ENCODE measurements around the gene HNRNPUL1.

Gene HNRNPUL1

DNA sequence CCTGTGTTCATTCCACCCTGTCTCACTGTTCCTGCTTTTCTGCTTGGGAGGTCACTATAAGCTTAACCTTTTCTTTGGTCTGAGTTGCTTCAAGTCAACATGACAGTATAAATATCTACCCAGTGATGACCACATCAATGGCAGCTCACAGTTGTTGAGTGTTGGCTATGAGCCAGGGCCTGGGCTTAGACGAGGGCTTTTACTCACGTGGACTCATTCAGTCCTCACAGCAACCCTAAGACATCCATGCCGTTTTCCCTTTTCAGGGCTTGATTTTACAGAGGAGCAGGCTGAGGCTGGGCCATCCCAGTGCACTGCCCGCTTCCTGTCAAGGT, 35.5 kb downstream of the HNRNPUL1 start:
- H3K4me1 ChIP-seq (ENCODE audit: insufficient read depth, low read length, poor library complexity, severe bottlenecking) = peaks cover 5% of the 10 kb centered on the region
- H3K27me3 ChIP-seq (ENCODE audit: insufficient read depth, low read length, poor library complexity, severe bottlenecking) = no peaks in the 10 kb centered on the region
- no peak overlapping the region for H3K4me2 ChIP-seq (ENCODE audit: low read depth, low read length, poor library complexity, severe bottlenecking)
- H3K79me2 ChIP-seq (ENCODE audit: insufficient read depth, low read length) = no peaks in the 10 kb centered on the region; the same call in 1 of the 2 replicates
- no peak overlapping the region for H3K9ac ChIP-seq (ENCODE audit: low read depth, low read length, poor library complexity, severe bottlenecking)
- TF ChIP-seq, protein P1, sequence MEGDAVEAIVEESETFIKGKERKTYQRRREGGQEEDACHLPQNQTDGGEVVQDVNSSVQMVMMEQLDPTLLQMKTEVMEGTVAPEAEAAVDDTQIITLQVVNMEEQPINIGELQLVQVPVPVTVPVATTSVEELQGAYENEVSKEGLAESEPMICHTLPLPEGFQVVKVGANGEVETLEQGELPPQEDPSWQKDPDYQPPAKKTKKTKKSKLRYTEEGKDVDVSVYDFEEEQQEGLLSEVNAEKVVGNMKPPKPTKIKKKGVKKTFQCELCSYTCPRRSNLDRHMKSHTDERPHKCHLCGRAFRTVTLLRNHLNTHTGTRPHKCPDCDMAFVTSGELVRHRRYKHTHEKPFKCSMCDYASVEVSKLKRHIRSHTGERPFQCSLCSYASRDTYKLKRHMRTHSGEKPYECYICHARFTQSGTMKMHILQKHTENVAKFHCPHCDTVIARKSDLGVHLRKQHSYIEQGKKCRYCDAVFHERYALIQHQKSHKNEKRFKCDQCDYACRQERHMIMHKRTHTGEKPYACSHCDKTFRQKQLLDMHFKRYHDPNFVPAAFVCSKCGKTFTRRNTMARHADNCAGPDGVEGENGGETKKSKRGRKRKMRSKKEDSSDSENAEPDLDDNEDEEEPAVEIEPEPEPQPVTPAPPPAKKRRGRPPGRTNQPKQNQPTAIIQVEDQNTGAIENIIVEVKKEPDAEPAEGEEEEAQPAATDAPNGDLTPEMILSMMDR (conservative IDR thresholded peaks at IDR 0.05; ENCODE audit: low read length) = no peak
- no peak for TF ChIP-seq EZH2phosphoT487 (IDR thresholded peaks at IDR 0.05; ENCODE audit: borderline replicate concordance)
- H3K36me3 ChIP-seq (ENCODE audit: insufficient read depth, low read length) = peaks cover 100% of the 10 kb centered on the region
- H3K9me3 ChIP-seq (ENCODE audit: insufficient read depth, low read depth, low read length) = no peaks in the 10 kb centered on the region
- no peaks in the 10 kb centered on the region for H3F3A ChIP-seq (ENCODE audit: low read depth)
- no peak overlapping the region for H2AFZ ChIP-seq (ENCODE audit: low read length)
- peaks cover 42% of the 10 kb centered on the region for H4K20me1 ChIP-seq (ENCODE audit: insufficient read depth, low read length, poor library complexity, severe bottlenecking)
- no peaks in the 10 kb centered on the region for H3K9me2 ChIP-seq (replicated peaks; ENCODE audit: low read depth, low read length)
- H3K4me3 ChIP-seq (ENCODE audit: low read length, poor library complexity, severe bottlenecking) = no peak overlapping the region

GRCh38 chr19:41300555-41300954, 36.4 kb downstream of the HNRNPUL1 start:
- Histone ChIP-seq H3K9me2 (replicated peaks; ENCODE audit: low read depth, low read length) (no peaks in the 10 kb centered on the region), H3K79me2 (ENCODE audit: insufficient read depth, low read length) (no peaks in the 10 kb centered on the region; the same call in 1 of the 2 replicates), H2AFZ (ENCODE audit: low read length) (no peak overlapping the region), H3K4me3 (ENCODE audit: low read length, poor library complexity, severe bottlenecking) (no peak overlapping the region), H3K4me2 (ENCODE audit: low read depth, low read length, poor library complexity, severe bottlenecking) (no peak overlapping the region), H3F3A (ENCODE audit: low read depth) (no peaks in the 10 kb centered on the region), H3K4me1 (ENCODE audit: insufficient read depth, low read length, poor library complexity, severe bottlenecking) (peaks cover 5% of the 10 kb centered on the region), H3K27me3 (ENCODE audit: insufficient read depth, low read length, poor library complexity, severe bottlenecking) (no peaks in the 10 kb centered on the region), H3K9me3 (ENCODE audit: insufficient read depth, low read depth, low read length) (no peaks in the 10 kb centered on the region), H3K36me3 (ENCODE audit: insufficient read depth, low read length) (peaks cover 100% of the 10 kb centered on the region), H4K20me1 (ENCODE audit: insufficient read depth, low read length, poor library complexity, severe bottlenecking) (peaks cover 44% of the 10 kb centered on the region), H3K9ac (ENCODE audit: low read depth, low read length, poor library complexity, severe bottlenecking) (no peak overlapping the region)
- TF ChIP-seq, protein P1 (conservative IDR thresholded peaks at IDR 0.05; ENCODE audit: low read length) = no peak
- no peak for TF ChIP-seq EZH2phosphoT487 (IDR thresholded peaks at IDR 0.05; ENCODE audit: borderline replicate concordance)

- Histone ChIP-seq H3K4me2 (ENCODE audit: low read depth, low read length, poor library complexity, severe bottlenecking) (no peak overlapping the region), H3F3A (ENCODE audit: low read depth) (peaks cover 6% of the 10 kb centered on the region; the same call in 1 of the 2 replicates), H3K9me2 (replicated peaks; ENCODE audit: low read depth, low read length) (no peaks in the 10 kb centered on the region), H3K9me3 (ENCODE audit: insufficient read depth, low read depth, low read length) (no peaks in the 10 kb centered on the region), H2AFZ (ENCODE audit: low read length) (no peak overlapping the region), H3K9ac (ENCODE audit: low read depth, low read length, poor library complexity, severe bottlenecking) (no peak overlapping the region), H4K20me1 (ENCODE audit: insufficient read depth, low read length, poor library complexity, severe bottlenecking) (peaks cover 49% of the 10 kb centered on the region), H3K27me3 (ENCODE audit: insufficient read depth, low read length, poor library complexity, severe bottlenecking) (no peaks in the 10 kb centered on the region), H3K36me3 (ENCODE audit: insufficient read depth, low read length) (peaks cover 100% of the 10 kb centered on the region), H3K4me3 (ENCODE audit: low read length, poor library complexity, severe bottlenecking) (no peak overlapping the region), H3K4me1 (ENCODE audit: insufficient read depth, low read length, poor library complexity, severe bottlenecking) (peaks cover 21% of the 10 kb centered on the region), H3K79me2 (ENCODE audit: insufficient read depth, low read length) (no peaks in the 10 kb centered on the region)
- TF ChIP-seq, protein P1 (conservative IDR thresholded peaks at IDR 0.05; ENCODE audit: low read length) = no peak
- TF ChIP-seq EZH2phosphoT487 (IDR thresholded peaks at IDR 0.05; ENCODE audit: borderline replicate concordance) = no peak
Measured at GRCh38 chr19:41302624-41303351, 38.6 kb downstream of the HNRNPUL1 start.

Data from Loucy (cell line).